Aorta (tissue), 5 donors: ENCODE results near the gene ACP5. TPM values are rescaled to one million over a fixed set of nuclear protein-coding genes. Genes with fewer than 3 reads are reported as not detected.
A peak's percentile ranks its signal among the peaks of the same experiment; 100 is the strongest.

Source experiments
- ATAC-seq: fragments of 200-7000 bp; cut with Tn5 transposase; one replicate; pipeline ENCODE4 v1.9.1; 2022; ENCODE audit warnings: moderate library complexity; ENCODE audit not compliant: low FRiP score
- DNase-seq, 2 donors: peaks; one replicate each; pipeline ENCODE4 v3.0.0-alpha.2; 2020
- H3K27ac ChIP-seq, 2 donors: one replicate each; pipeline ENCODE4 v1.5.1; 2013; ENCODE audit warnings: low read length in 2 of 2, mild to moderate bottlenecking in 2 of 2, moderate library complexity in 2 of 2, control low read depth in 1 of 2, inconsistent platforms in 1 of 2, low read depth in 1 of 2
- H3K27me3 ChIP-seq, 2 donors: one replicate each; pipeline ENCODE4 v1.6.1; 2013; ENCODE audit warnings: control low read depth in 1 of 2, low read length in 1 of 2, mild to moderate bottlenecking in 1 of 2, moderate library complexity in 1 of 2; ENCODE audit not compliant: insufficient read depth in 2 of 2, control insufficient read depth in 1 of 2
- H3K36me3 ChIP-seq, 2 donors: one replicate each; pipeline ENCODE4 v1.6.1; 2013; ENCODE audit warnings: control low read depth in 1 of 2, low read length in 1 of 2, mild to moderate bottlenecking in 1 of 2; ENCODE audit not compliant: insufficient read depth in 2 of 2, control insufficient read depth in 1 of 2
- H3K4me1 ChIP-seq, 2 donors: one replicate each; pipeline ENCODE4 v1.6.1; 2013; ENCODE audit warnings: low read length in 2 of 2, control low read depth in 1 of 2, mild to moderate bottlenecking in 1 of 2, moderate library complexity in 1 of 2; ENCODE audit not compliant: insufficient read depth in 2 of 2, control insufficient read depth in 1 of 2
- H3K4me3 ChIP-seq, 2 donors: one replicate each; pipeline ENCODE4 v1.5.1; 2013; ENCODE audit warnings: low read length in 2 of 2, control low read depth in 1 of 2, mild to moderate bottlenecking in 1 of 2
- H3K9me3 ChIP-seq: one replicate; pipeline ENCODE4 v1.6.1; 2013; ENCODE audit warnings: mild to moderate bottlenecking, low read length; ENCODE audit not compliant: control insufficient read depth
- WGBS, 2 donors: extraction: QIAGEN DNeasy Blood & Tissue Kit; methylation state at CpG; one replicate each; pipeline ENCODE4 v1.1.7; 2013; 5-methylcytosine and 5-hydroxymethylcytosine counted together
- intact Hi-C, 2 donors: fragments of 100-400 bp; cut with DNase I; formaldehyde crosslinking; loops; one replicate each; pipeline versions ENCODE4 v1.14.2 to v1.15.0; 2022
- polyA plus RNA-seq, 2 donors: library from polyadenylated mRNA; stranded (reverse); fragments of 200-250 nt; gene quantifications; one replicate each; pipeline ENCODE4 v1.2.3, GENCODE V29; 2013
- total RNA-seq, 2 donors: library from RNA; stranded (reverse); fragmentation: NEBNext Ultra II Directional; extraction: Animal tissue kit (Norgen Biotek cat#: 25700); gene quantifications; one replicate each; pipeline ENCODE4 v1.2.1, GENCODE V29; 2021
- donor health status: healthy with polysubstance abuse.
- donor health status: Bipolar disorder and iron deficiency.
- donor health status: DM: no; HTN: no; CAD: no.
- donor health status: DM: no; HTN: no; CAD: no.
- donor health status: DM: yes; HTN: yes; CAD: no.

The ACP5 gene
- total and polyA plus RNA-seq, 4 donors, result 5.2 to 45.3 (median 12.9) TPM

DNA sequence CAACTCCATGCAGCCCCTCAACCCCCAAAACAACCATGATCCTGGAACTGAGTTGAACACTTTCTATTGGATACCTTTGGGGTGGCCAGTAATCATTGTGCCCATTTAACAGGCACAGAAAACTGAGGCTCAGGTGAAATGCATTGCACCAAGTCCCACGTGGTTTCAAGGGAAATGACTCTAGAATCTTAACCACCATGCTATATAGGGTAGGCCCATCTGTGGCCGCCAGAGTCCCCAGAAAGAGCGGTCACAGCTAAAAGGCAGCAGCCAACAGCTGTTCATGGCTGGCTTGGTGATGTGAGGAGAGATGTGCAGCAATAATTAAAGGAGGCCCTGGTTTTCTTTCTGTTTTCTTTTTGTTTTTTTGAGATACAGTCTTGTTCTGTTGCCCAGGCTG is 36.2 kb downstream of the ACP5 start:
- WGBS, 2 donors, result 71 to 76% methylated on average over 3 of the region's 3 CpGs

DNA sequence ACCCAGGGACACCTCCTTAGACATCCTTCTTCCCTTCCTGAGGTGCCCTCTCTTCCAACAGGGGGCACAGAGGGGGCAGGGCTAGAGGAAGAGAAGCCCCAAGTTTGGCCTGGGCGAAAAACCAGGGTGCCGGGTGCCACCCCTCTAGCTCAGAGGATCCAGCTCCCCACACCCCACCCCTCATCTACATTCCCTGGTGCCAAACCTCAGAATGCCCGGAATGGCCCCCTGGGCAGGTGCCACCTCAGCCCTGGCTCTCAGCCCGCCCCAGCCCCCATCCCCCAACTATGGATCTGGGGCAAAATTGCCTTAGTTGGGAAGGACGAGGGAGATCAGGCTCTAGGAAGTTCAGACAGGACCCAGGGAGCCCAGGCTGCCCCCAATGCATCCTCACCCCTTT is 36.8 kb downstream of the ACP5 start:
- WGBS, 2 donors, result 27% methylated on average over 5 of the region's 5 CpGs
- DNase-seq (no peak), ATAC-seq (no peak)
- H3K4me1 ChIP-seq, result no peaks in the 10 kb centered on the region
- peaks cover 0 to 1% of the 10 kb centered on the region in 2 donors for H3K36me3 ChIP-seq
- no peaks in the 10 kb centered on the region for H3K9me3 ChIP-seq
- H3K27ac ChIP-seq, result peak overlapping the region; percentile 41 to 93
- intact Hi-C loops, result no loop called here
- no peaks in the 10 kb centered on the region for H3K27me3 ChIP-seq
- H3K4me3 ChIP-seq, result peak overlapping the region; percentile 83 to 89

More for the DNA sequence above, 36.2 kb downstream of the ACP5 start:
- ATAC-seq, result no peak
- Histone ChIP-seq H3K4me1 (no peaks in the 10 kb centered on the region), H3K27me3 (no peaks in the 10 kb centered on the region), H3K4me3 (no peak overlapping the region), H3K36me3 (peaks cover 0 to 4% of the 10 kb centered on the region in 2 donors), H3K27ac (no peak overlapping the region), H3K9me3 (no peaks in the 10 kb centered on the region)
- DNase-seq, result no peak
- intact Hi-C loops, result no loop called here

DNA sequence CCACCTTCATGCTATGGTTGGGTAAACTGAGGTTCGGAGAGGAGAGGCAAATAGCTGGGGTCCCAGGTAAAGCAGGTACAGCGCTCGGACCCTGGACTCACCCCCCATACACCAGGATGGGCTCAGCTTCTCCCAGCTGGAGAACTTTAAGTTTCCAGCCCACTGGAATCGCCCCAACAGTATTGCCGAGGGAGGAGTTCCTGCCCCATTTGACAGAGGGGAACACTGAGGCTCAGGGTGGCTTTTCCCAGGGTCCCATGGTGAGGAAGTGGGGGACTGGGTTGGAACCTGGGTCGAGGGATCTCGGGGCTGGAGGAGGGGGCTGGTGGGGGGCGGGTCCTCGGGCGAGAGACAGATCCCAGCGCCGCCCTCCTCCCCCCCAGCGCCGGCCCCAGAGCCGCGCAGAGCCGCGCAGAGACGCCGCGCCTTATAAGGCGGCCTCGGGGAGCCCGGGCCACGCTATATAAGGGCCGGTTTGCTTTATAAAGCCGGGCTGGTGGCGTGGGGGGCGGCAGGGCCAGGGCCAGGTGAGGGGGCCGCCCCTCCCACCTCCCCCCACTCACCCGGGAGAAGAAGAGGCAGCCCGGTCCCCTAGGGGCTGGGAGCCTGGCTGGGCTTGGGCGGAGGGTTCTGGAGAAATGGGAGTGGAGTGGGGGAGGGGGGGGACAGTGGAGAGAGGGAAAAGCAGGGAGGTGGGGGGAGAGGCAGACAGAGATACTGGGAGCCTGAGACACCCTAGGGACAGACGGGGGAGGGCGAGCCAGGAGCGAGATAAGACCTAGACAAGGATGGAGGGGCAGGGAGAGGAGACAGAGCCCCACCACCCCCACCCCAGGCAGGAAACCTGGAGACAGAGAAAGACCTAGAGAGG is 37.7 kb downstream of the ACP5 start:
- 2% methylated on average over 36 of the region's 36 CpGs for WGBS, 2 donors
- intact Hi-C loops, result loop anchor here in 1 of 2 donors (5.0 kb wide), 1 partner anchor 1253 kb away; the partner anchor contains the start of gene JUNB
- peak overlapping the region; percentile 93 to 98 for H3K27ac ChIP-seq

DNA sequence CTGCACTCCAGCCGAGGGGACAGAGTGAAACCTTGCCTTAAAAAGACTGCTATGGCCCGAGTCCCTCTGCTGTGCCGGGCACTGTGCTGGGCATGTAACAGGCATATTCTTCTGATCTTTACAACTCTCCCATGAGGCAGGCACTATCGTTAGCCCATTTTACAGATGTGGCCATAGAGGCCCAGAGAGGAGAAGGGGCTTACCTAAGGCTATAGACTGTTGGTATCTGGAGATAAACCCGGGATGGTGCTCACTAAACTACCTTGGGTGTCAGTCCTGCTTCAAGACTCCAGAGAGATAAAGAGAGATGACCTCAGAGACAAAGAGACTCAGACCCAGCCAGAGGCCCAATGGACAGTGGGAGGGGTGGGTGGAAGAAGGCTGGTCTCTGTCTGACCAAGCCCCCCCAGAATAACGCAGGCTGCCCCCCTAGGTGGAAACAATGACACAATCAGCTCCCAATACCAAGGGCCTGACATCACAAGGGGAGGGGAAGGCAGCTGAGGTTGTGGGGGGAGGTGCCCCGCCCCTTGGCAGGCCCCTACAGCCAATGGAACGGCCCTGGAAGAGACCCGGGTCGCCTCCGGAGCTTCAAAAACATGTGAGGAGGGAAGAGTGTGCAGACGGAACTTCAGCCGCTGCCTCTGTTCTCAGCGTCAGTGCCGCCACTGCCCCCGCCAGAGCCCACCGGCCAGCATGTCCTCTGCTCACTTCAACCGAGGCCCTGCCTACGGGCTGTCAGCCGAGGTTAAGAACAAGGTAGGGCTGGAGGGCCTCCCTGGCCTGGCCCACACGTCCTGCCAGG is 39.0 kb downstream of the ACP5 start, which contains the start of gene CNN1:
Gene CNN1 (plus strand): TSS at position 620 of the 805 bp plus-strand sequence. CDS start 77 bp downstream, at position 697.
- 7% methylated on average over 21 of the region's 21 CpGs for WGBS, 2 donors
- ATAC-seq (peak; percentile 87), DNase-seq (peak; percentile 90 to 95)
- Histone ChIP-seq H3K4me3 (peak within 1 kb of the TSS; percentile 83 to 89), H3K4me1 (no peaks in the 10 kb centered on the region), H3K27me3 (no peaks in the 10 kb centered on the region), H3K36me3 (no peaks in the 10 kb centered on the region), H3K27ac (peak within 1 kb of the TSS; percentile 93 to 98), H3K9me3 (no peaks in the 10 kb centered on the region)
- intact Hi-C loops, result loop anchor here in 1 of 2 donors (5.0 kb wide), 1 partner anchor 1254 kb away; the partner anchor contains the start of gene JUNB

More for the DNA sequence above, 37.7 kb downstream of the ACP5 start:
- ATAC-seq, result peak; percentile 66
- no peaks in the 10 kb centered on the region for H3K9me3 ChIP-seq
- no peaks in the 10 kb centered on the region for H3K27me3 ChIP-seq
- peak overlapping the region; percentile 83 to 89 for H3K4me3 ChIP-seq
- H3K36me3 ChIP-seq, result peaks cover 0 to 1% of the 10 kb centered on the region in 2 donors
- peak in 1 of 2 donors; percentile 85 for DNase-seq
- H3K4me1 ChIP-seq, result no peaks in the 10 kb centered on the region

DNA sequence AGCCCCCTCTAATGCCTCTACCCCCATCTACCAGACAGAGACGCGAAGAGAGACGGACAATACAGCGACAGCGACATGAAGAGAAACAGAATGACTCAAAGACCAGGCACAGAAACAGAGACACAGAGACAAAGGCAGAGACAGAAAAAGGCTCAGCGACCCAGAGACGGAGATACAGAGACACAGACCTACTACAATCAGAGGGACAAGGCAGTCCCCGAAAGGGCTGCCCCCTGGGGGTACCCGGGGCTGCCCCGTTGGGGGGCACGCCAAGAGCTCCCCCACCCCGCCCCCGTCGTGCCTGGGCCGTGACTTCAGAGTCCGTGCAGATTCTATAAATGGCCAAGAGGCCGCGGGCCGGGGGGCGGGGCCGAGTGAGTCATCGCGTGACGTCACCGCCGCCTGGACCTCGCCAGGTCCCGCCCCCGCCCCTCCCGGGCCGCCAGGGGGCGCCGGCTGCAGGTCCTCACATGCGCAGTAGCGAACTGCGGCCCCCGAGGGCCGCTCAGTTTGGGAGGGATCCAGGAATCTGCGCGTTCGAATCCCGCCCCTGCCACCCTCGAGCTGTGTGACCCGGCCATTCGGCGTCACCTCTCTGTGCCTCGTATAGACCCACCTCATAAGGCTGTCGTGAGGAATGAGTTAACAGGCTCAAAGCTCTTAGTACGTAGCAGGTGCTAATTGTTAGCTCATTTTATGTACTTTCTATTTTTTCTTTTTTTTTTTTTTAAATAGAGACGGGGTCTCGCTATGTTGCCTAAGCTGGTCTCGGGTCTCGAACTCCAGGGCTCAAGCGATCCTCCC is 41.5 kb downstream of the ACP5 start:
- Histone ChIP-seq H3K4me3 (peak overlapping the region in 1 of 2 donors; percentile 9), H3K36me3 (no peaks in the 10 kb centered on the region), H3K27ac (peak overlapping the region; percentile 96 to 97), H3K9me3 (no peaks in the 10 kb centered on the region), H3K27me3 (no peaks in the 10 kb centered on the region), H3K4me1 (no peaks in the 10 kb centered on the region)
- intact Hi-C loops, result loop anchor here in 1 of 2 donors (5.0 kb wide), 1 partner anchor 1256 kb away; the partner anchor contains the start of gene JUNB
- 7 to 8% methylated on average over 51 to 54 of the region's 54 CpGs for WGBS, 2 donors
- DNase-seq (peak; percentile 93 to 97), ATAC-seq (peak; percentile 89)

DNA sequence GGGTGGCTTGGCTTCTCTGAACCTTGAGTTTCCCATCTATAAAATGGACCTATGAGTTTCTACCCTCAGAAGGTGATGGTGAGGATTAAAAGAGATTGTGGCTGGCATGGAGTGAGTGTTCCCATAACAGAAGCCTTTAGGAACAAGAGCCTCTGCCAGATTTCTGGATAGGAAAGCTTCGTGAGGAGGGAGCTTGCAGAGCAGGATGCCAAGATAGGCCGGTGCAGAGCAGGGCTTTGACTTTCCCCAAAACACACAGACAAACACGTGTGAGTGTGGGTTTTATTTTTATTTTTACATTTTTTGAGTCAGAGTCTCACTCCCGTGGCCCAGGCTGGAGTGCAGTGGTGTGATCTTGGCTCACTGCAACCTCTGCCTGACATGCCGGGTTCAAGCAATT is 42.5 kb downstream of the ACP5 start:
- Histone ChIP-seq H3K27ac (peak overlapping the region; percentile 96 to 97), H3K36me3 (no peaks in the 10 kb centered on the region), H3K4me3 (no peak overlapping the region), H3K4me1 (no peaks in the 10 kb centered on the region), H3K9me3 (no peaks in the 10 kb centered on the region), H3K27me3 (no peaks in the 10 kb centered on the region)
- 3 to 6% methylated on average over 5 of the region's 5 CpGs for WGBS, 2 donors
- intact Hi-C loops, result loop anchor here in 1 of 2 donors (5.0 kb wide), 1 partner anchor 1257 kb away; the partner anchor contains the start of gene JUNB
- DNase-seq (no peak), ATAC-seq (no peak)

DNA sequence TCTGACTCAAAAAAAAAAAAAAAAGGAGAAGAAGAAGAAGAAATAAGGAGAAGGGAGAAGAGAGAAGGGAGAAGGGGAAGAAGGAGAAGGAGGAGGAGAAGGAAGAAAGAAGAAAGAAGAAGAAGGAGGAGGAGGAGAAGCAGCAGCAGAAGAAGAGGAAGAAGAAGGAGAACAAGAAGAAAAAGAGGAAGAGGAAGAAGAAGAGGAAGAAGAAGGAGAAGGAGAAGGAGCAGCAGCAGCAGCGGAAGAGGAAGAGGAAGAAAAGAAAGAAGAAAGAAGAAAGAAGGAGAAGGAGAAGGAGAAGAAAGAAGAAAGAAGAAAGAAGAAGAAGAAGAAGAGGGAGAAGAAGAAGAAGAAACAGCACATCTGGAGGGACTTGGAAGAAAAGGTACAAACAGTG is 42.9 kb downstream of the ACP5 start:
- no peaks in the 10 kb centered on the region for H3K4me1 ChIP-seq
- DNase-seq (no peak), ATAC-seq (no peak)
- no peaks in the 10 kb centered on the region for H3K36me3 ChIP-seq
- intact Hi-C loops, result no loop called here
- no peaks in the 10 kb centered on the region for H3K27me3 ChIP-seq
- H3K27ac ChIP-seq, result peak overlapping the region in 1 of 2 donors; percentile 97
- H3K4me3 ChIP-seq, result no peak overlapping the region
- H3K9me3 ChIP-seq, result no peaks in the 10 kb centered on the region
- WGBS, 2 donors, result 88 to 93% methylated on average over 1 of the region's 1 CpG

DNA sequence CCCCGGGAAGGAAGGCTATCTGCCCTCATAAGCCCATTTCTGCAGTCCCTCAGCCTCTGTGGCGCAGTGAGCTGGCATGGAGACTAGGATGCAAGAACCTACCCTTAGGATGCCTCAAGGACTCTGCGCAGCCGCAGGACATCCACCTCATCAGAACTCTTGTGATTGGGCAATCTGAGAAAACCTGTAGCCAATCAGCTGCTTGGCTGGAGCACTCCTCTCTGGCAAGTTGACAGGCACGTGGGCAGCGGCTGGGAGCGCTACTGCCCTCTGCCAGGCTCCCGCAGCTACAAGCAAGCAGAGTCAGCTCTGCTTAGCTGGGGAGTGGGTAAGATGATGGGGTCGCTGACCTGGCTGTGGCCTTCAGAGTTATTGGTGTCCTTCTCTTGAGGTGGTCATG is 47.0 kb downstream of the ACP5 start:
- Histone ChIP-seq H3K27me3 (no peaks in the 10 kb centered on the region), H3K4me1 (no peaks in the 10 kb centered on the region), H3K27ac (peak overlapping the region in 1 of 2 donors; percentile 41), H3K36me3 (no peaks in the 10 kb centered on the region), H3K4me3 (no peak overlapping the region), H3K9me3 (no peaks in the 10 kb centered on the region)
- 17 to 22% methylated on average over 9 of the region's 9 CpGs for WGBS, 2 donors
- intact Hi-C loops, result no loop called here
- DNase-seq (peak; percentile 78 to 90), ATAC-seq (peak; percentile 54)
